Sigmoid colon (tissue), 4 donors: Measurements from ENCODE around the gene GPA33.

Experiments
- EP300 ChIP-seq, 4 donors: sonication (generic); formaldehyde crosslinking; IDR thresholded peaks; one replicate each; pipeline ENCODE4 v1.6.1; 2017; ENCODE audit warnings: antibody characterized with exemption in 4 of 4
- POLR2A ChIP-seq, 2 donors: fragments of 450-650 bp; IDR thresholded peaks; one replicate each; pipeline ENCODE4 v1.6.1; 2016; ENCODE audit warnings: antibody characterized with exemption in 2 of 2, mild to moderate bottlenecking in 2 of 2, moderate library complexity in 2 of 2
- TF ChIP-seq, protein P1 (sequence below), 4 experiments: fragments of 450-650 bp in 3 of 4; fragments of 200-600 bp in 1 of 4; IDR thresholded peaks; one replicate each; pipeline ENCODE4 v1.5.1; 2016 to 2019; ENCODE audit warnings: antibody characterized with exemption in 4 of 4, mild to moderate bottlenecking in 3 of 4, moderate library complexity in 2 of 4

GRCh38 chr1:167128261-167129227 lies 38.4 kb upstream of the GPA33 start:
- TF ChIP-seq, protein P1, sequence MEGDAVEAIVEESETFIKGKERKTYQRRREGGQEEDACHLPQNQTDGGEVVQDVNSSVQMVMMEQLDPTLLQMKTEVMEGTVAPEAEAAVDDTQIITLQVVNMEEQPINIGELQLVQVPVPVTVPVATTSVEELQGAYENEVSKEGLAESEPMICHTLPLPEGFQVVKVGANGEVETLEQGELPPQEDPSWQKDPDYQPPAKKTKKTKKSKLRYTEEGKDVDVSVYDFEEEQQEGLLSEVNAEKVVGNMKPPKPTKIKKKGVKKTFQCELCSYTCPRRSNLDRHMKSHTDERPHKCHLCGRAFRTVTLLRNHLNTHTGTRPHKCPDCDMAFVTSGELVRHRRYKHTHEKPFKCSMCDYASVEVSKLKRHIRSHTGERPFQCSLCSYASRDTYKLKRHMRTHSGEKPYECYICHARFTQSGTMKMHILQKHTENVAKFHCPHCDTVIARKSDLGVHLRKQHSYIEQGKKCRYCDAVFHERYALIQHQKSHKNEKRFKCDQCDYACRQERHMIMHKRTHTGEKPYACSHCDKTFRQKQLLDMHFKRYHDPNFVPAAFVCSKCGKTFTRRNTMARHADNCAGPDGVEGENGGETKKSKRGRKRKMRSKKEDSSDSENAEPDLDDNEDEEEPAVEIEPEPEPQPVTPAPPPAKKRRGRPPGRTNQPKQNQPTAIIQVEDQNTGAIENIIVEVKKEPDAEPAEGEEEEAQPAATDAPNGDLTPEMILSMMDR (IDR thresholded peaks at IDR 0.05): no peak
- no peak for TF ChIP-seq POLR2A (IDR thresholded peaks at IDR 0.05)
- TF ChIP-seq EP300 (IDR thresholded peaks at IDR 0.05): no peak
